HG02852 (cell line): Measurements from ENCODE around the gene OR6S1.
"Not testable (repeated sequence)": the region's sequence is repeated elsewhere in the genome, so short reads cannot be mapped to it uniquely, and the experiment has no call there.

Experiments used
- ATAC-seq: cut with Tn5 transposase; IDR thresholded peaks from one replicate; pipeline ENCODE4 v1.9.1; 2021; ENCODE audit warnings: mild to moderate bottlenecking, moderate library complexity; ENCODE audit not compliant: unreplicated experiment

The OR6S1 gene

GRCh38 chr14:20671597-20672283 is 30.2 kb upstream of the OR6S1 start:
- ATAC-seq = peak; percentile 42

GRCh38 chr14:20668969-20669368 is 27.5 kb upstream of the OR6S1 start:
- ATAC-seq = no peak

- peak; percentile 69 for ATAC-seq
These were observed 26.5 kb upstream of the OR6S1 start for GRCh38 chr14:20667957-20668356.

GRCh38 chr14:20666400-20666961 is 25.0 kb upstream of the OR6S1 start:
- ATAC-seq = not testable (repeated sequence)

GRCh38 chr14:20662968-20663732 is 21.7 kb upstream of the OR6S1 start:
- peak; percentile 48 for ATAC-seq

- ATAC-seq = no peak
These were observed 19.7 kb upstream of the OR6S1 start for GRCh38 chr14:20661197-20661596.

- no peak for ATAC-seq
These were observed 18.4 kb upstream of the OR6S1 start for GRCh38 chr14:20659813-20660395.

- ATAC-seq = no peak
These were observed 17.8 kb upstream of the OR6S1 start for GRCh38 chr14:20659336-20659735.

- ATAC-seq = no peak
These were observed 16.8 kb upstream of the OR6S1 start for GRCh38 chr14:20658246-20658645.

- ATAC-seq = no peak
These were observed 16.0 kb upstream of the OR6S1 start for GRCh38 chr14:20657216-20658211.

- ATAC-seq = no peak
These were observed 14.8 kb upstream of the OR6S1 start for GRCh38 chr14:20656274-20656673.

GRCh38 chr14:20655851-20656250 is 14.4 kb upstream of the OR6S1 start:
- no peak for ATAC-seq

GRCh38 chr14:20652996-20653975 is 11.8 kb upstream of the OR6S1 start:
- ATAC-seq = peak; percentile 51

- ATAC-seq = no peak
These were observed 4.0 kb upstream of the OR6S1 start for GRCh38 chr14:20645481-20645880.

- no peak for ATAC-seq
These were observed 3.0 kb upstream of the OR6S1 start for GRCh38 chr14:20644520-20644919.

GRCh38 chr14:20642755-20643154 is 1.3 kb upstream of the OR6S1 start:
- ATAC-seq = not testable (repeated sequence)

GRCh38 chr14:20642182-20642581 is 691 bp upstream of the OR6S1 start:
- no peak for ATAC-seq

GRCh38 chr14:20632831-20633691 is 8.4 kb downstream of the OR6S1 start:
- peak; percentile 69 for ATAC-seq
